ENCODE measurements around the gene PCGF5.

DNA sequence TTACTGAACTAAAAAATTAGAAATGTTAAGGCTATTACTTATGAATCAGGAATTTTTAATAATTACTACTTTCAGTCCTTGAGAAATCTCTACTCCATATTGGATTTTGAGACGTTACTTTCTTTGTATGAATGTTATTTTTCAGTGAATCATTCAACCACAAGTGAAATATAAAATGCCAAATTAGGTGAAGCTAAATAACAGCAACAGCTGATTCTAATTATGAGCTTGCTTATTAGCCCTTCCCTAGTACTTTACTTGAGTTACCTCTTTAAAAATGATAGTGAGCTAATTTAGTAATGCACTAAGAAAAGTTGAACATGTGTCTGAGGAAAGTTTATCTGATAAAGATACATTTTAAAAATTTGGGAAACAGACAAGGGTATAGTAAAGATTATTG lies 51.4 kb downstream of the PCGF5 start:
- TF ChIP-seq CTCF (conservative IDR thresholded peaks at IDR 0.05; ENCODE audit: low read depth in 2 of 2) (no peak), CREB1 (CRISPR knock-in tag; IDR thresholded peaks at IDR 0.05; ENCODE audit: low read depth) (no peak), EZH2phosphoT487 (IDR thresholded peaks at IDR 0.05; ENCODE audit: unreplicated experiment) (no peak), EZH2 (IDR thresholded peaks at IDR 0.05; ENCODE audit: low read depth, unreplicated experiment) (no peak)

All from GM23338 (cell line).